Gastroesophageal sphincter (tissue), 4 donors: ENCODE data around the gene NR3C2. TPM values are rescaled to one million over a fixed set of nuclear protein-coding genes. Genes with fewer than 3 reads are reported as not detected.
A peak's percentile ranks its signal among the peaks of the same experiment; 100 is the strongest.

Experiments
- ATAC-seq: fragments of 150-250 bp; one replicate; pipeline ENCODE4 v1.9.1; 2016; ENCODE audit warnings: mild to moderate bottlenecking, moderate library complexity
- H3K27ac ChIP-seq, 4 donors: fragments of 200-600 bp; sonication (generic) in 3 of 4; 1 replicate in 3 of 4; 2 replicates in 1 of 4; pipeline ENCODE4 v1.5.1; 2016 to 2019
- H3K27me3 ChIP-seq: fragments of 200-600 bp; sonication (generic); one replicate; pipeline ENCODE4 v1.5.1; 2019
- H3K36me3 ChIP-seq, 2 donors: fragments of 200-600 bp; sonication (generic); one replicate each; pipeline ENCODE4 v1.5.1; 2019; ENCODE audit warnings: control low read depth in 1 of 2
- H3K4me1 ChIP-seq, 3 donors: fragments of 200-600 bp; sonication (generic); 1 replicate in 2 of 3; 2 replicates in 1 of 3; pipeline ENCODE4 v1.5.1; 2016 to 2019; ENCODE audit warnings: control low read depth in 2 of 3
- H3K4me3 ChIP-seq, 2 donors: fragments of 200-600 bp; sonication (generic); one replicate each; pipeline ENCODE4 v1.5.1; 2019; ENCODE audit warnings: mild to moderate bottlenecking in 1 of 2, moderate library complexity in 1 of 2
- H3K9me3 ChIP-seq, 3 donors: fragments of 200-600 bp; sonication (generic); one replicate each; pipeline ENCODE4 v1.5.1; 2017 to 2019; ENCODE audit warnings: control low read depth in 2 of 3
- EP300 ChIP-seq: sonication (generic); formaldehyde crosslinking; IDR thresholded peaks from one replicate; pipeline ENCODE4 v1.6.1; 2017; ENCODE audit warnings: antibody characterized with exemption, mild to moderate bottlenecking
- POLR2A ChIP-seq, 2 donors: fragments of 450-650 bp; IDR thresholded peaks; one replicate each; pipeline ENCODE4 v1.6.1; 2017; ENCODE audit warnings: antibody characterized with exemption in 2 of 2, mild to moderate bottlenecking in 2 of 2, moderate library complexity in 1 of 2
- POLR2AphosphoS5 ChIP-seq: sonication (generic); formaldehyde crosslinking; IDR thresholded peaks from one replicate; pipeline ENCODE4 v1.6.1; 2017; ENCODE audit warnings: antibody characterized with exemption
- WGBS, 2 donors: methylation state at CpG; one replicate each; pipeline ENCODE4 v1.1.5; 2018; ENCODE audit warnings: low coverage in 1 of 2; 5-methylcytosine and 5-hydroxymethylcytosine counted together
- total RNA-seq, 4 donors: library from RNA; depleted of rRNA; stranded (reverse); fragments of >200 nt; gene quantifications; one replicate each; pipeline ENCODE4 v1.1.0, GENCODE V29; 2016
- TF ChIP-seq, protein P1 (sequence below), 4 experiments: fragments of 200-600 bp in 2 of 4; fragments of 450-650 bp in 2 of 4; sonication (generic) in 1 of 4; IDR thresholded peaks; one replicate each; pipeline ENCODE4 v1.5.1; 2017 to 2019; ENCODE audit warnings: antibody characterized with exemption in 4 of 4, mild to moderate bottlenecking in 2 of 4, moderate library complexity in 2 of 4

The NR3C2 gene
- total RNA-seq, 4 donors from 2014 or later = 11.6 to 15.9 (median 13.9) TPM

DNA sequence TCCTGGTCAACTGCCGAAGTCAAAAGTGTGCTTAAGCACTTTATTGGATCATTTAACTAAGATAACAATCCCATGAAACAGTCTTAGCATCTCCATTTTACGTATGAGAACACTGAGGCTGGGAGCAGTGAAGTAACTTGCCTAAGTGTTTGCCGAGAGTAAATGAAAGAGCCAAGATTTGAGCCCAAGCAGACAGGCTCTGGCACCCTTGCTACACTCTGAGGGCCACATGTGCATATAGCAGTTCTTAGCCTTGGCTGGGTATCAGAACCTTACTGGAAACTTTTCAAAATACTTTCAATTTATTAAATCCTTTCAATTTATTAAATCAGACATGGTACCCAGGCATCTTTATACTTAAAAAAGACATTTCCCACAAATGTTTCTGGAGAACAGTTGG is 225.9 kb downstream of the NR3C2 start:
- no peaks in the 10 kb centered on the region for H3K27me3 ChIP-seq
- H3K27ac ChIP-seq = peak overlapping the region in 1 of 4 donors; percentile 1
- ATAC-seq = no peak
- no peaks in the 10 kb centered on the region for H3K36me3 ChIP-seq
- no peaks in the 10 kb centered on the region for H3K9me3 ChIP-seq
- TF ChIP-seq POLR2AphosphoS5 = no peak
- peaks cover 4 to 50% (median 14%) of the 10 kb centered on the region in 3 donors for H3K4me1 ChIP-seq
- H3K4me3 ChIP-seq = no peak overlapping the region
- WGBS, 2 donors = 60 to 86% methylated on average over 2 to 3 of the region's 3 CpGs

DNA sequence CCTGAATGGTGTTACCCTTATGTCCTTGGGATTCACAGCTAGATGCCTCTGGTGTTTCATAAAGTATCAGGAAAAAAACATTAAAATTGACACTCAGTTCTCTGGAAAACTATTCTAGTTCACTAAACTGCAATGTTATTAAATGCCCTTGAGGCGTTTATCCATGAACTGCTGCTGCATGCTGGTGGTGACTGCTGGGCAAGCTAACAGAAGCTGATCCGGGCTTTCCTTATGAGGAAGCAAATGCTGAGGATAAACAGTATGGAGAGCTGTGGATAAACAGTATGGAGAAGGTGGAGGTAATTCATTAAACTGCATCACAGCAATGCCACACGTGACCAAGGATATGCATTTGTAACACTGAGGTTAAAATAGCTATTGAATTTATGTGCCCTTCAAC is 227.0 kb downstream of the NR3C2 start:
- no peak for ATAC-seq
- H3K4me1 ChIP-seq = peaks cover 4 to 61% (median 14%) of the 10 kb centered on the region in 3 donors

DNA sequence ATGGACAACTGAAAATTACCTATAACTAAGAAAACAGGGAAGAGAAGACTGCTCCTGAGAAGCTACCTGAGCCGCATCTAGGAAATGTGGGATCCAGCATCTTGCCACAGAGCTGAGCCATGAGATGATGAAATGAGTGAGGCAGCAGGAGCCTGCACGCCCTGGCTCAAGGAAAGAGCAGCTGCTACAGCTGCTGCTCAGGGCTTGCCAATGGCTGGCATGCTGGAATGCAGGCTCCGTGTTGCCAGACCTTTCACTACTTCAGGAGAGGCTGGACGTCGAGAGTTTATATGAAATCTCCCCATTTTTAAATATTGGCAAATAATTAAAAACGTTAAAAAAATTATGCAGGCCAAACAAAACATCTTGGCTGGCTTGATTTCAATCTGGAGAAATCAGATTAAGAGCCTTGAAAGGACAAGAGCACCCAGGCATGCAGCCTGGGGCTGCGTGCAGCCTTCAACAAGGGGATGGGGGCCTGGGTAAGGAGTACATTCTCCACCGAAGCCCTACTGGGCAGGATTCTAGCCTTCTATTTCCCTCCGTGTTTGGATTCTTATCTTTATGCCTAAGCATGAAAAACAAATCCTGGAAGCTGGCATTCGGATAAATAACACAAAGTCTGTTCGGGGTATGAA is 227.6 kb downstream of the NR3C2 start:
- H3K27ac ChIP-seq = peak overlapping the region in 3 of 4 donors; percentile 46 to 78 (median 74)

More for the DNA sequence above, 227.0 kb downstream of the NR3C2 start:
- TF ChIP-seq, protein P1, sequence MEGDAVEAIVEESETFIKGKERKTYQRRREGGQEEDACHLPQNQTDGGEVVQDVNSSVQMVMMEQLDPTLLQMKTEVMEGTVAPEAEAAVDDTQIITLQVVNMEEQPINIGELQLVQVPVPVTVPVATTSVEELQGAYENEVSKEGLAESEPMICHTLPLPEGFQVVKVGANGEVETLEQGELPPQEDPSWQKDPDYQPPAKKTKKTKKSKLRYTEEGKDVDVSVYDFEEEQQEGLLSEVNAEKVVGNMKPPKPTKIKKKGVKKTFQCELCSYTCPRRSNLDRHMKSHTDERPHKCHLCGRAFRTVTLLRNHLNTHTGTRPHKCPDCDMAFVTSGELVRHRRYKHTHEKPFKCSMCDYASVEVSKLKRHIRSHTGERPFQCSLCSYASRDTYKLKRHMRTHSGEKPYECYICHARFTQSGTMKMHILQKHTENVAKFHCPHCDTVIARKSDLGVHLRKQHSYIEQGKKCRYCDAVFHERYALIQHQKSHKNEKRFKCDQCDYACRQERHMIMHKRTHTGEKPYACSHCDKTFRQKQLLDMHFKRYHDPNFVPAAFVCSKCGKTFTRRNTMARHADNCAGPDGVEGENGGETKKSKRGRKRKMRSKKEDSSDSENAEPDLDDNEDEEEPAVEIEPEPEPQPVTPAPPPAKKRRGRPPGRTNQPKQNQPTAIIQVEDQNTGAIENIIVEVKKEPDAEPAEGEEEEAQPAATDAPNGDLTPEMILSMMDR (IDR thresholded peaks at IDR 0.05) = peak in 1 of 4 experiments; percentile 17
- TF ChIP-seq EP300 = no peak
- TF ChIP-seq POLR2AphosphoS5 = no peak
- TF ChIP-seq POLR2A (IDR thresholded peaks at IDR 0.05) = no peak
- peak overlapping the region in 1 of 2 donors; percentile 12 for H3K4me3 ChIP-seq
- H3K27ac ChIP-seq = peak overlapping the region in 3 of 4 donors; percentile 46 to 78 (median 74)
- 25 to 36% methylated on average over 3 of the region's 3 CpGs for WGBS, 2 donors
- no peaks in the 10 kb centered on the region for H3K9me3 ChIP-seq
- H3K36me3 ChIP-seq = no peaks in the 10 kb centered on the region
- H3K27me3 ChIP-seq = no peaks in the 10 kb centered on the region

DNA sequence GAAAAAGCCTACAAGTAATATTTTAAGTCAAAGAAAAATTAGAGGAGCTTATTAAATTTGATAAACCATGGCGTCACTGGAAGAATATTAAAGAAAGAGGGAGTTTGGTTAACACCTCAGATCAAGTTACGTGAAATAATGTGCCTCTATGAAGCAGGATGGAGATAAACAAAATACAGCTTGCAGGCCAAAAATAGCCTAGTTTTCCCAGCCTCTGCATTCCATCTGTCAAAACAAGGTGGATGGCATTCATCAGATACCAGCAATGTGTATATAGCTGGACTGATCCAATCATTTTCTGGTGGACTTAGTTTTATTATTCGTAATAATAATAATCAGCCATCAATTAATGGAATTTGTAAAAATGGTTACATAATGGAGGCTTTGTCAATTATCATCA is 230.7 kb downstream of the NR3C2 start:
- Histone ChIP-seq H3K27me3 (no peaks in the 10 kb centered on the region), H3K9me3 (no peaks in the 10 kb centered on the region), H3K27ac (peak overlapping the region in 2 of 4 donors; percentile 0 to 47), H3K4me3 (no peak overlapping the region), H3K4me1 (peaks cover 4 to 54% (median 10%) of the 10 kb centered on the region in 3 donors), H3K36me3 (no peaks in the 10 kb centered on the region)
- 23 to 49% methylated on average over 3 of the region's 3 CpGs for WGBS, 2 donors
- ATAC-seq = no peak
- TF ChIP-seq POLR2A (IDR thresholded peaks at IDR 0.05) (no peak), POLR2AphosphoS5 (peak; percentile 14), EP300 (no peak)
- TF ChIP-seq, protein P1 (IDR thresholded peaks at IDR 0.05) = no peak

More for the DNA sequence above, 227.6 kb downstream of the NR3C2 start:
- H3K4me1 ChIP-seq = peaks cover 4 to 64% (median 14%) of the 10 kb centered on the region in 3 donors
- peak overlapping the region in 1 of 2 donors; percentile 12 for H3K4me3 ChIP-seq
- TF ChIP-seq, protein P1 (IDR thresholded peaks at IDR 0.05) = no peak
- peak; percentile 68 for TF ChIP-seq POLR2AphosphoS5
- peak; percentile 86 for ATAC-seq
- no peaks in the 10 kb centered on the region for H3K9me3 ChIP-seq
- no peaks in the 10 kb centered on the region for H3K27me3 ChIP-seq
- 27 to 31% methylated on average over 8 to 11 of the region's 11 CpGs for WGBS, 2 donors
- no peaks in the 10 kb centered on the region for H3K36me3 ChIP-seq

DNA sequence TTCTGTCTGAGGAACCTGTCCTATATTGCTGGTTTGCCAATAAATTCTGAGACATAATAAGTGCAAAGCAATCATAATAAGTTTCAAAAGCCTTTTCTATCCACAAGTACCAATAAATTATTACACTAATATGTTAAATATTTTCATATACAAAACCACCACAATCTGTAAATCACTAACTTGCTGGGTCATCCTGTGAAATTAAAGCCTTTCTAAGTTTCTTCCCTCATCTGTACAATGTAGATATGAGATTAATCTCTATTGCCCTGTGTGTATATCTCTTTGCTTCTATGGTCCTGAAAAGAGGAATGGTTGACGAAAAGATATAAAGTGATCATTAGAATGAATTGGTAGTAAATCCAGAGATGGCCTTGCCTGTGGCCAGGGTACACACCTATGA is 231.6 kb downstream of the NR3C2 start:
- Histone ChIP-seq H3K4me1 (peaks cover 4 to 47% (median 10%) of the 10 kb centered on the region in 3 donors), H3K9me3 (no peaks in the 10 kb centered on the region), H3K36me3 (no peaks in the 10 kb centered on the region), H3K27ac (peak overlapping the region in 1 of 4 donors; percentile 47), H3K27me3 (no peaks in the 10 kb centered on the region), H3K4me3 (no peak overlapping the region)
- no peak for ATAC-seq
- 85 to 100% methylated on average over 1 of the region's 1 CpG for WGBS, 2 donors
- TF ChIP-seq POLR2AphosphoS5 (no peak), POLR2A (IDR thresholded peaks at IDR 0.05) (no peak), EP300 (no peak)
- TF ChIP-seq, protein P1 (IDR thresholded peaks at IDR 0.05) = no peak
